IPS-11a (cell line): ENCODE data around the gene CELF2.

Experiments
- H3K4me3 ChIP-seq: one replicate; pipeline ENCODE4 v1.5.1; 2013; ENCODE audit warnings: low read depth, low read length, control low read depth

CELF2 gene

GRCh38 chr10:11152801-11153200 lies 135.1 kb downstream of the CELF2 start:
- no peak overlapping the region for H3K4me3 ChIP-seq

- H3K4me3 ChIP-seq, result no peak overlapping the region
These were observed 135.6 kb downstream of the CELF2 start for GRCh38 chr10:11153245-11153644.

DNA sequence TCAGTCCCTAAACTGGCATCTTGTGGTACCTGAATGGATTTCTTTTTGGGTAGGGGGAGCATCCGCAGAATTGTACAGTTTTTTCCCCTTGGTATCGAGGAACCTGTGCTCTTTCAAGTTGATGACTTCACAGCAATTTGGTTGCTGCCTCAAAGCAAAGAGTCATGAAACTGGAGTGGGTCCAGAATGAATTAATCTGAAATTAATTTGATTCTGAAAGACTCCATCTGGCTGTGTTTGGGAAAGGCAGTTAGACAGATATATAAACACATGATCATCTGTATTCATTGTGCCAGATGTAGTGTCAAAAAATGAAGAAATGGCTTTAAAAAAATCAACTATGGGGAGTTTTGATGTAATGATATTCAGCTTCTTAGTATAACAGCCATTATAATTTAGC lies 136.1 kb downstream of the CELF2 start:
- H3K4me3 ChIP-seq, result no peak overlapping the region

DNA sequence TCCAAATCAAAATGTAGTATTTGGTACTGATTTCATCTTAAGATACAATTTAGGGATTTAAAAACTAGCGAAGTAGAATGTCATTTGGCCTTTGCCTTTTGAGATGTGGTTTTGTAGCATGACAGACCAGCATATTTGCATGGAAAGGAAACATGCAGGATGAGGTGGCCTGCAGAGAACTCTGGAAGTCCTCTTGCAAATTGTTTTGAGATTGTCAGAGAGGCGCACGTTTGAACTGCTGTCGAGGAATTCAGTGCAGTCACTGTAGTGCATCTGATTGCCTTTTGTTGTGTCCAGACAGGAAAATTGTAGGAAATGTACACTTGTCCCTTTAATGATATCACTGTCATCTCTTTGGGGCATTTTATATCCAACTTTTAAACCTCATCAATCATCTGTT lies 136.7 kb downstream of the CELF2 start:
- H3K4me3 ChIP-seq, result no peak overlapping the region

GRCh38 chr10:11154849-11155498 lies 137.3 kb downstream of the CELF2 start:
- H3K4me3 ChIP-seq, result no peak overlapping the region

GRCh38 chr10:11156480-11156879 lies 138.8 kb downstream of the CELF2 start:
- H3K4me3 ChIP-seq, result no peak overlapping the region

- H3K4me3 ChIP-seq, result no peak overlapping the region
These were observed 139.8 kb downstream of the CELF2 start for GRCh38 chr10:11157292-11158076.

DNA sequence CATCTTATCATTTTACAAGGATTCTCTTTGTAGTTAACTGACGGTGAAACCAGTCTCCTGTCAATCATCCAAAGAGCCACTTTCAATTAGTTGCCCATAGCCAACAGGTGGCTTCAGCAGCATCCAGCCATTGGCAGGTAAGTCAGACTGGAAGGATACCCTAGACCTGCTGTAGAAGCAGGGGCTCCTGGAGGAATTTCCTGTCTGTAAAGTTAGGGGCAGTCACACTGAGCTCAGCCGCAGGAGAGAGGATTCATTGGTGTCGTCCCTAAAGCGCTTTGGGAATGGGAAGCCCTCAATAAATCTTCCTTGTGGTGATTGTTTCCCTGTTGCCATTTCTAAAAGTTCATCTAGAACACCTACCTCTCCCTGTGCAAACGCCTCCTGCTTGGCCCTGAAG lies 140.4 kb downstream of the CELF2 start:
- no peak overlapping the region for H3K4me3 ChIP-seq

DNA sequence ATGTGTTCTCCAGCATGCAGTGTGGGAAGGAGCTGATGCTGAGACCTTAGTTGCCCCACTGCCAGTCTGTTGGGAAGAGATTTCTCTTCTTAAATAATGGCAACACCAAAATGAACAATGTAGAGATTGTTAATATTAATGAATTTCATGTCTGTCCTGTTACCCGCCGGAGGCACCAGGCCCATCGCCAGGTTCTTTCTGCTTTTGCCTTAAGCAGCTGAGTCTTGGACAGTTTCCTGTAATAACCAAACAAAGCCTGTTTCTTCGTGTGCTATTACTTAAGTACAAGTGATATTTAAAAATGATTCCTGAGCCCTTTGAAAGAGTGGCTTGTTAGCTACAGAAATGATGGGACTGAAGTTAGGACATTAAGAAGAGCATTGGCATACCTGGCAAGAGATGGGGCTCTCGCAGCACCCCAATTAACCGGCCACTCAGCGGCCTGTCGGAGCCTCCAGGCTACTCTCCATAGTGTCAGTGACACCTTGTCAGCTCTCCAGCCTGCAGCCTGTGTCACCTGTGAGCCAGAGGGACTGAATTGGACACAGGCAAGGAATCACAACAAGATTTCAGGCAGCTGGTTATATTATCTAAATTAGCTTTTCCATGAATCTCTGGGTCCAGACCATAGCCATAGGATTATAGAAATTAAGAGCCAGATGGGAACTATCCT lies 142.0 kb downstream of the CELF2 start:
- no peak overlapping the region for H3K4me3 ChIP-seq

DNA sequence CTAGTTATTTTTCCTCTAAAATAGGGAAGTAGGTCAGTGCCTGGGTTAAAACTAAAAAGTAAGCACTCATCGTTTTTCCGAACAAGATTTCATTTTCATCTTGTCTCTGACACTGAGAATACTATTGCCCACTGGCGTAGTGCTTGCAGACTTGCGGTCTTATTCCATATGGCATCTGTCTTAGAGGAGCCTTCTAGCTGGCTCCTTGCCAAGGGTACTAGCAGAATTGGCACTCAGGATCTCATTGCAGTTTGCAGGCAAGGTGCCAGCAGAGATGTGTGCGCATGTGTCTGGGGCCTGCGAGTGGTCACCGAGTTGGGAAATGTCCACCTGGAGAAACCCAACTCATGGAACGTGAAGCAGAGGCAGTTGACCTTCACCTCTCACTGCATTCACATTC lies 143.4 kb downstream of the CELF2 start:
- H3K4me3 ChIP-seq, result no peak overlapping the region

- no peak overlapping the region for H3K4me3 ChIP-seq
These were observed 144.2 kb downstream of the CELF2 start for GRCh38 chr10:11161910-11162309.

DNA sequence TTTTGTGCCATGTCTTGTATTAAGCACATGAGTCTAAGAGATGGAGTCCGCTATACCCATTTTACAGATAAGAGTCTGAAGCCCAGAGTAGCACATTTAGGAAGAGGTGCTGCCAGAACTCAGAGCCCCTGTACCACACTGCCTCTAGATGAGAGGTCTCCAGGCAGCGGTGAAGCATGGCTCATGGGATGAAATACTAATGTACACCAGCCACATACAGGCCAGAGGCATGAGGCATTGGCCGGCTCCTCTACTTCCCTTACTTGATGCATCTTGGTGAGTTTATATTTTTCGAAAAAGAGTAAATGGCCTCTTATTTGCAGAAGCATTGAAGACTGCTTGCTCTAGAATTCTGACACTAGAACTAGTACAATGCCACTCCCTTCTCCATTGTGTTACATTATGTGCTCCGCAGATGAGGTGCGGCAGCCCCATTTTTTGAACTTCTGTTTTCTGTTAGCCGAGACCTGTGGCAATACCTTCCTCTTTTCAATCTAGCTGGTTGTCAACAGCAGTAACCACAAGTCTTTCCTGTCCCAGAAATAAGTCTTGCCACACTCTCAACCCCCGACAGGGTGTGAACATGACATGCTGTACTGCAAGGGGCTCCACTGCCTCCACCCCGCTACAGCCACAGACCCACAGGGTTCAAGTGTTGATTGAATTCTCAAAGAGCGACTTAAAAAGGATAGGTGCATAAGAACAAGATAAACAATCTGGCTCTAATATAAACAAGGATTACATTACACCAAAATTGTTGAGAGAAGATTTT lies 145.3 kb downstream of the CELF2 start:
- no peak overlapping the region for H3K4me3 ChIP-seq

GRCh38 chr10:11163780-11164550 lies 146.3 kb downstream of the CELF2 start:
- H3K4me3 ChIP-seq, result no peak overlapping the region

- H3K4me3 ChIP-seq, result peak overlapping the region; percentile 31
These were observed 146.8 kb downstream of the CELF2 start for GRCh38 chr10:11164551-11164802.

DNA sequence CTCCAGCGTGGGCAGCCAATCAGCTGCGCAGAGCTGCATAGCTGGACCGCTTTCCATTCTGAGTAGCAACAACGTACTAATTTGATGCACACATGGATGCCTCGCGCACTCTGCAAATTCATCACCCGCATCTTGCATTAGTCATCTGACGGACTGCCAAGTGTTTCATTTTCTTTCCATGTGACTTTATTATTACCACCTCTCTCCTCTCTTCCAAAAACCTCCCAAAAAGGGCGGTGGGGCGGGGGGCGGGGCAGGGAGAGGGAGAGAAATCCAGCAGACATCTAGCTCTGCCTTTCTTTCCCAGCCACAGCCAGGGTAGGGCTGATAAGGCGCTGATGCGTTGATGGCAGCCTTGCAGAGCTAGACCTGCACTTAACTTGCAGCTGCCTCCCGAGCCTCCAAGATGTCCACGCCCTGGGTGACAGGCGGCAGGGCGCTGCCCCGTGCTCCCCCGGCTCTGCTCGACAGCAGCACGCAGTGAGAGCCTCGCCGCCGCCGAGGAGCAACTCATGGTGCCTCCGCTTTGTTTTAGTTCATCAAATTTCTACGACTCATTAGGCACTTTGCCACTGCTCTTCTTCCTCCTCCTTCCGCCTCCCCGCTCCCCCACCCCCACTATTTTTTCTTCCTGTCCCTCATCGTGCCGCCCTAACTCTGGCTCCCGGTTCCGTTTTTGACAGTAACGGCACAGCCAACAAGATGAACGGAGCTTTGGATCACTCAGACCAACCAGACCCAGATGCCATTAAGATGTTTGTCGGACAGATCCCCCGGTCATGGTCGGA lies 147.3 kb downstream of the CELF2 start:
- H3K4me3 ChIP-seq, result peak overlapping the region; percentile 58

DNA sequence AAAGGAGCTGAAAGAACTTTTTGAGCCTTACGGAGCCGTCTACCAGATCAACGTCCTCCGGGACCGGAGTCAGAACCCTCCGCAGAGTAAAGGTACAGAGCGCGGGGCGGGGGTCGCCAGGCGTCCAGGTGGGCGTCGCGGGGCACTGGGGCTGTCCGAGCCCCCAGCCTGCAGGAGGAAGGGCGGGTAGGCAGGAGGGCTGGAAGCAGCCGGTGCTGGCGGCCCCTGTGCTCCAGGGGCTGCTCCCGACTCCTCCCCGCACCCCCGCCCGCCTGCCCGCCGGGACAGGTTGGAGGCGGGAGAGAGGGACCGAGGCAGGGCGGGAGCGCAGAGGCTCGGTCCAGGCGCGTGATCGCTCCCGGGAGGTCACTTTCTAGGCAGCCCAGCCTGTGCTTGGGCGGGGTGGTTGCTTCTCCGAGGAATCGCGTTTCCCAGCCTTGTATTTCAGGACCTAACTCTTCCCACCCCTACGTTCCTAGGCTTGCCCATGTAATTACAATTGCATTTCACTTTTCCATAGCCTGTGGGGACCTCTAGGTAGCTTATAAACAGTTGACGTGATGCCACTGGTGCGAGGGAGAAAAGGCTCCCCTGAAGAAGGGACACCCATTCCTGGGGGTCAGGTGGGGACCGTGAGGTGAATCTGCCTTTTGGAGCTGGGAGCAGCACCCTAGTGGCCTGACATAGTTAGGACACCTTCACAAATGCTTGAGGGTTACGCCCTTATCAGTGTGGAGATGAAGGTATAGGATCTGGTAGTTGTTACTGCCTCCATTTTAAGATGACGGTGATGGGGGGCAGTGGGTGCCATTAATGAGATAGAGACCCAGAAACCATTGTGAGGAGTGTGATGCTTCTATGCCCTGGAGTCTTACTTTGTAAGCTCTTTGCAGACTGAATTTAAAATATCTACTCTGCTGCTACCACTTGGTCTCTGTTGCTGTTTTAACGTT lies 148.2 kb downstream of the CELF2 start:
- H3K4me3 ChIP-seq, result peak overlapping the region; percentile 58

DNA sequence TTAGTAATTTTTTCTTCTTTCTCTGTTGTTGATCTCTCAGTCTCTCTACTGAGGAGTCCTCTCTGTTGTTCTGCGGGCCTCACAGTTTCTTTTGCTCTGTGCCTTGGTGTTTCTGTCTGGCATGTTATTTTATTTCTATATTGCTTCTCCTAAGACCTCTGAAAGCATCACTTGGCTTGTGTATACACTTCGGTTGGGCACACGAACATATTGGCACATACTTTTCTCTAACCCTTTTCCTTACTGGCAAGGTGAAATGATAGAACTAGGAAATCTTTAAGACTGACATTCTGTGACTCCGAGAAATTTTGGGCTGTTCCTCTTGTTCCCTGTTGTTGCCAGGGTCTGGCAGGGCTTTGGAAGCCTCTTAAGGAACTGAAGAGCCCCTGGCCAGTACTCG lies 148.9 kb downstream of the CELF2 start:
- no peak overlapping the region for H3K4me3 ChIP-seq

DNA sequence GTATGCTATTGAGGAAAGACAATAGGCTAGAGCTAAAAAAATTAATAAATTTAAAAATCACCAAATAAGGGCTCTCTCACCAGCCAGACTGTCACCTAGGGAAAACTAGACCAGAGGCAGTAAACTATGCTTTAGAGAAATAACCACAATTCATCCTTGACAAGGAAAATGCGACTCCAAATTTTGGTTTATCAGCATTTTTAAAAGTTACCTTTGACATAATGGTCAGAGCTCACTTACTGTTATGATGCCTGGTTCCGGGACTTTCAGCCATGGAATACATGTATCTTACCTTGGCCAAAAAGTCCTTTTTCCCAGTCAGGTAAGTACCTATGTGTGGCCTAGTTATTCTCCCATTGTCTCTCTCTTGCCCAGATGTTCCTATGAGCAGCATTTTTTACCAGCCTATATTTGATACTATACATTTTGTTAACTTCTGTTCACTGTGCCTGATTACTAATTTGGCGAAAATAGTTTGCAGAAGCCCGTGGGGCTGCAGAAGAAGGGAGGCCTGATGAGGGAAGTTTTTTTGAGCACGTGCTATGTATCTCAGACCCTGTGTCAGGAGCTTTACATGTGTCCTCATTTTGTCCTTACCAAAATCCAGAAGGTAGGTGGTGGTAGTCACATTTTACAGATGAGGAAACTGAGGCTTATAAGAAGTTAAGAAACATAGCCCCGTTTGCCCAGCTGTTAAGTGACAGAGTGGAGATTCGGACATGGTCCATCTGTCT lies 149.7 kb downstream of the CELF2 start:
- no peak overlapping the region for H3K4me3 ChIP-seq
